ENCODE measurements around the gene BCKDHA. TPM values are rescaled to one million over a fixed set of nuclear protein-coding genes. Genes with fewer than 3 reads are reported as not detected.

The BCKDHA gene
- total and polyA plus RNA-seq, 9 of the 15 experiments (the other 6 are each of a cell fraction or from before 2014, with no cell fraction given), result 4.5 to 52.5 (median 14.1) TPM

DNA sequence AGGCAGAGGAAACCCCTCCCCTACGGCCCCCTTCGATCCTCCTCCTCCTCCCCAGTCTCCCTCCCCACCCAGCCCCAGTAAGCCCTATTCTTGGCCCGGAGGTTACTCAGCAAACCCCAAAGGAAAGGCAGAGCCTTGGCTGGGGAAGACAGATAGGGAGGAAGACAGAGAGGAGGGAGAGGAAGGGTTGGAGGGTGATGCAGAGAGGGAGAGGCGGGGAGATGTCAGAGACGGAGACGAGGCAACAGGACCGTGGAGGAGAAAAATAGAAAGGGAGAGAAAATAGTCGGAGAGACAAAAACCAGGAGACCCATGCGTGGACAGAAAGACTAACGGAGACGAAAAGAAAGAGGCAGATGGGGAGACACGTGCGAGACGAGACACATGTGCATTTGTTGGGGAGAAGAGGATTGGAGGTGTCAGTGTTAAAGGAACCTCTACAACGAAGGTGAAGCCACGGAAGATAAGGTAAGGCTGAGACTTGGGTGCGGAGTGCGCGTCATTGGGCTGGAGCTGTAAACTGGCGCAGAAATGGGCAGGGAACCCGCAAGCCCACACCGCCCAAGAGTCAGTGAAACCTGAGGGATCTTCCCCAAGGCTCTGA is 46.8 kb upstream of the BCKDHA start (continued):
- TF ChIP-seq, protein P1, sequence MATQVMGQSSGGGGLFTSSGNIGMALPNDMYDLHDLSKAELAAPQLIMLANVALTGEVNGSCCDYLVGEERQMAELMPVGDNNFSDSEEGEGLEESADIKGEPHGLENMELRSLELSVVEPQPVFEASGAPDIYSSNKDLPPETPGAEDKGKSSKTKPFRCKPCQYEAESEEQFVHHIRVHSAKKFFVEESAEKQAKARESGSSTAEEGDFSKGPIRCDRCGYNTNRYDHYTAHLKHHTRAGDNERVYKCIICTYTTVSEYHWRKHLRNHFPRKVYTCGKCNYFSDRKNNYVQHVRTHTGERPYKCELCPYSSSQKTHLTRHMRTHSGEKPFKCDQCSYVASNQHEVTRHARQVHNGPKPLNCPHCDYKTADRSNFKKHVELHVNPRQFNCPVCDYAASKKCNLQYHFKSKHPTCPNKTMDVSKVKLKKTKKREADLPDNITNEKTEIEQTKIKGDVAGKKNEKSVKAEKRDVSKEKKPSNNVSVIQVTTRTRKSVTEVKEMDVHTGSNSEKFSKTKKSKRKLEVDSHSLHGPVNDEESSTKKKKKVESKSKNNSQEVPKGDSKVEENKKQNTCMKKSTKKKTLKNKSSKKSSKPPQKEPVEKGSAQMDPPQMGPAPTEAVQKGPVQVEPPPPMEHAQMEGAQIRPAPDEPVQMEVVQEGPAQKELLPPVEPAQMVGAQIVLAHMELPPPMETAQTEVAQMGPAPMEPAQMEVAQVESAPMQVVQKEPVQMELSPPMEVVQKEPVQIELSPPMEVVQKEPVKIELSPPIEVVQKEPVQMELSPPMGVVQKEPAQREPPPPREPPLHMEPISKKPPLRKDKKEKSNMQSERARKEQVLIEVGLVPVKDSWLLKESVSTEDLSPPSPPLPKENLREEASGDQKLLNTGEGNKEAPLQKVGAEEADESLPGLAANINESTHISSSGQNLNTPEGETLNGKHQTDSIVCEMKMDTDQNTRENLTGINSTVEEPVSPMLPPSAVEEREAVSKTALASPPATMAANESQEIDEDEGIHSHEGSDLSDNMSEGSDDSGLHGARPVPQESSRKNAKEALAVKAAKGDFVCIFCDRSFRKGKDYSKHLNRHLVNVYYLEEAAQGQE (IDR thresholded peaks at IDR 0.05; ENCODE audit: borderline replicate concordance), result no peak
- TF ChIP-seq, protein P1 (CRISPR knock-in tag; IDR thresholded peaks at IDR 0.05; ENCODE audit: low read depth), result no peak
- TF ChIP-seq ZNF717 (CRISPR knock-in tag; IDR thresholded peaks at IDR 0.05) (no peak), NR2C1 (IDR thresholded peaks at IDR 0.05) (no peak), NR2C1 (tag; IDR thresholded peaks at IDR 0.05) (no peak), ZBTB8A (IDR thresholded peaks at IDR 0.05; ENCODE audit: partially characterized antibody) (no peak), DPF2 (IDR thresholded peaks at IDR 0.05) (peak; percentile 89), SAFB (IDR thresholded peaks at IDR 0.05; ENCODE audit: borderline replicate concordance, low read depth, low read length) (no peak), ZNF324 (CRISPR knock-in tag; IDR thresholded peaks at IDR 0.05) (no peak), SMAD2 (IDR thresholded peaks at IDR 0.05; ENCODE audit: low read depth, low read length) (no peak), PML (IDR thresholded peaks at IDR 0.05; ENCODE audit: low read length) (no peak), STAT5B (CRISPR knock-in tag; IDR thresholded peaks at IDR 0.05) (no peak), ADNP (tag; IDR thresholded peaks at IDR 0.05) (no peak)
- TF ChIP-seq, protein P2, sequence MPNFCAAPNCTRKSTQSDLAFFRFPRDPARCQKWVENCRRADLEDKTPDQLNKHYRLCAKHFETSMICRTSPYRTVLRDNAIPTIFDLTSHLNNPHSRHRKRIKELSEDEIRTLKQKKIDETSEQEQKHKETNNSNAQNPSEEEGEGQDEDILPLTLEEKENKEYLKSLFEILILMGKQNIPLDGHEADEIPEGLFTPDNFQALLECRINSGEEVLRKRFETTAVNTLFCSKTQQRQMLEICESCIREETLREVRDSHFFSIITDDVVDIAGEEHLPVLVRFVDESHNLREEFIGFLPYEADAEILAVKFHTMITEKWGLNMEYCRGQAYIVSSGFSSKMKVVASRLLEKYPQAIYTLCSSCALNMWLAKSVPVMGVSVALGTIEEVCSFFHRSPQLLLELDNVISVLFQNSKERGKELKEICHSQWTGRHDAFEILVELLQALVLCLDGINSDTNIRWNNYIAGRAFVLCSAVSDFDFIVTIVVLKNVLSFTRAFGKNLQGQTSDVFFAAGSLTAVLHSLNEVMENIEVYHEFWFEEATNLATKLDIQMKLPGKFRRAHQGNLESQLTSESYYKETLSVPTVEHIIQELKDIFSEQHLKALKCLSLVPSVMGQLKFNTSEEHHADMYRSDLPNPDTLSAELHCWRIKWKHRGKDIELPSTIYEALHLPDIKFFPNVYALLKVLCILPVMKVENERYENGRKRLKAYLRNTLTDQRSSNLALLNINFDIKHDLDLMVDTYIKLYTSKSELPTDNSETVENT (CRISPR knock-in tag; IDR thresholded peaks at IDR 0.05), result no peak
- TF ChIP-seq, protein P3, sequence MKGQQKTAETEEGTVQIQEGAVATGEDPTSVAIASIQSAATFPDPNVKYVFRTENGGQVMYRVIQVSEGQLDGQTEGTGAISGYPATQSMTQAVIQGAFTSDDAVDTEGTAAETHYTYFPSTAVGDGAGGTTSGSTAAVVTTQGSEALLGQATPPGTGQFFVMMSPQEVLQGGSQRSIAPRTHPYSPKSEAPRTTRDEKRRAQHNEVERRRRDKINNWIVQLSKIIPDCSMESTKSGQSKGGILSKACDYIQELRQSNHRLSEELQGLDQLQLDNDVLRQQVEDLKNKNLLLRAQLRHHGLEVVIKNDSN (CRISPR knock-in tag; IDR thresholded peaks at IDR 0.05), result no peak
- TF ChIP-seq, protein P4, sequence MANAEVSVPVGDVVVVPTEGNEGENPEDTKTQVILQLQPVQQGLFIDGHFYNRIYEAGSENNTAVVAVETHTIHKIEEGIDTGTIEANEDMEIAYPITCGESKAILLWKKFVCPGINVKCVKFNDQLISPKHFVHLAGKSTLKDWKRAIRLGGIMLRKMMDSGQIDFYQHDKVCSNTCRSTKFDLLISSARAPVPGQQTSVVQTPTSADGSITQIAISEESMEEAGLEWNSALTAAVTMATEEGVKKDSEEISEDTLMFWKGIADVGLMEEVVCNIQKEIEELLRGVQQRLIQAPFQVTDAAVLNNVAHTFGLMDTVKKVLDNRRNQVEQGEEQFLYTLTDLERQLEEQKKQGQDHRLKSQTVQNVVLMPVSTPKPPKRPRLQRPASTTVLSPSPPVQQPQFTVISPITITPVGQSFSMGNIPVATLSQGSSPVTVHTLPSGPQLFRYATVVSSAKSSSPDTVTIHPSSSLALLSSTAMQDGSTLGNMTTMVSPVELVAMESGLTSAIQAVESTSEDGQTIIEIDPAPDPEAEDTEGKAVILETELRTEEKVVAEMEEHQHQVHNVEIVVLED (CRISPR knock-in tag; IDR thresholded peaks at IDR 0.05), result no peak

All from K562 (cell line).